Measurements from ENCODE around the gene CPXM2.

- TF ChIP-seq CBX8 (IDR thresholded peaks at IDR 0.05) (no peak), POLR2A (IDR thresholded peaks at IDR 0.05; ENCODE audit: low read length) (no peak), CTCF (IDR thresholded peaks at IDR 0.05) (no peak), USF2 (IDR thresholded peaks at IDR 0.05) (no peak), RARB (CRISPR knock-in tag; IDR thresholded peaks at IDR 0.05) (no peak), REST (IDR thresholded peaks at IDR 0.05) (no peak), KDM5A (IDR thresholded peaks at IDR 0.05) (no peak), CEBPB (IDR thresholded peaks at IDR 0.05) (no peak), MYC (IDR thresholded peaks at IDR 0.05; ENCODE audit: borderline replicate concordance, low read length) (no peak), TP53 (CRISPR knock-in tag; IDR thresholded peaks at IDR 0.05) (no peak)
Measured at GRCh38 chr10:123883673-123884320, 7.8 kb downstream of the CPXM2 start.
